ENCODE results near the gene IL17C.

IL17C gene

DNA sequence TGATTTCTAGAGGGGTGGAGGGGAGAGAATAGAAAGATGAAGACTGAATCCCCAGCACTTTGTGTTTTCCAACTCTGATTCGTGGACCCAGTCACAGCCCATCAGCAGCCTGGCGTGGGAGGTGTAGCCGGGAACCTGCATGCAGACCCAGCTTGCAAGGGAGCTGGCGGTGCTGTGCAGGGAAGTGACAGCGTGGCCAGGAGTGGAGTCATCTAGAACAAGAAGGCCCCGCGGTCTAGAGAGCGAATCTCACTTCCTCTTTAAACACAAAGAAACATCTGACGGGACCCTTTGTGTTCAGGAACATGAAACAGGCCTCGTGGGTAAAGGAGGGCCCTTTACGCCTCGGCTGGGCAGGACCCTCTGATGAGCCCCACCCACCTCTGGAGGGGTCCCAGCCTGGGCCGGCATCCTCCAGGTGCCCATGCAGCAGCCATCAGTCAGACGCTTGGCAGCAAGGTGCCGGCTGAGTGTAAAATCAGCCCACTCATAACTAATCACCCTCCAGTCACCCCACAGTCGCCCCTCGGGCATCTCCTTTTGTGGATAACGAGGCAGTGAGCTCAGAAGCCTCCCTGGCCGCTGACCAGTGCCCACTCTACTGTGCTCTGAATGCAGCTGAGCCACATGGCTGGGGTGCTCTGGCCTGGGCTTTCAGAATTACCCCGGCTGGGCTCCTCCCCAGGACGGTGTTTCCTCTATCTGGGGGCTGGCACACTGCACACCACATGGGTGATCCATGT lies 43.5 kb downstream of the IL17C start:
- no peaks in the 10 kb centered on the region for H3K79me2 ChIP-seq (ENCODE audit: insufficient read depth, low read length)
- peak overlapping the region; percentile 74 for H3K27ac ChIP-seq (ENCODE audit: low read depth, low read length, poor library complexity, severe bottlenecking)
- no peaks in the 10 kb centered on the region for H4K20me1 ChIP-seq (ENCODE audit: insufficient read depth, low read length)
- H3K36me3 ChIP-seq (ENCODE audit: insufficient read depth, low read length): no peaks in the 10 kb centered on the region
- no peaks in the 10 kb centered on the region for H3K9me3 ChIP-seq (ENCODE audit: low read length)
- no peak overlapping the region for H2AFZ ChIP-seq (ENCODE audit: low read length)
- peak overlapping the region; percentile 60 for H3K4me2 ChIP-seq (ENCODE audit: low read length)
- 0 out of 2 replicates have a peak, but pooled peaks cover 3% of the 10 kb centered on the region for H3F3A ChIP-seq (ENCODE audit: insufficient read depth, low read length)
- peak overlapping the region; percentile 39; the same call in 1 of the 2 replicates for H3K9ac ChIP-seq (ENCODE audit: low read length)
- peak overlapping the region; percentile 48 for H3K4me3 ChIP-seq (ENCODE audit: low read depth, low read length, poor library complexity, severe bottlenecking)
- no peaks in the 10 kb centered on the region for H3K9me2 ChIP-seq (ENCODE audit: low read depth, low read length)
- no peak for TF ChIP-seq EZH2 (IDR thresholded peaks at IDR 0.05; ENCODE audit: borderline replicate concordance, low read length)
- TF ChIP-seq CTCF (IDR thresholded peaks at IDR 0.05; ENCODE audit: low read length): no peak
- H3K4me1 ChIP-seq (ENCODE audit: insufficient read depth, low read length, severe bottlenecking): peaks cover 36% of the 10 kb centered on the region
- no peaks in the 10 kb centered on the region; the same call in 1 of the 2 replicates for H3K27me3 ChIP-seq (ENCODE audit: insufficient read depth, low read length)

DNA sequence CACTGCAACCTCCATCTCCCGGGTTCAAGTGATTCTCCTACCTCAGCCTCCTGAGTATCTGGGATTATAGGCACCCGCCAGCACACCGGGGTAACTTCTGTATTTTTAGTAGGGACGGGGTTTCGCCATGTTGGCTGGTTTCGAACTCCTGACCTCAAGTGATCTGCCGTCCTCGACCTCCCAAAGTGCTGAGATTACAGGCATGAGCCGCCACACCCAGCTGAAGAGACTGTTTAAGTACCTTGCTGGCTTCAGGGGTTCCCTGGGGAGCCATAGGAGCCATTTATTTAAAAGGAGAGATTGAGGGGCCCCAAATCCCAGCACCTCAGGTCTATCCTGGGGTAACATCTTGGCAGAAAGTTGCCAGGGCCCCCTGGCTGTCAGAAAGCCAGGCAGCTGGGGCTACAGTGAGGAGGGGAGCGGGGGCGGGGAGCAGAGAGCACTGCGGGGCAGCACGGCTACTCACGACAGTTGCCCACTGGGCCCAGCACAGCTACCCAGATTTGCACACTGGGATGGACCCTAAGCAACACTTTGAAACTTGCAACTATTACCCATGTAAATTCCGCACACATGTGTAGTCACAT lies 46.3 kb downstream of the IL17C start:
- TF ChIP-seq EZH2 (IDR thresholded peaks at IDR 0.05; ENCODE audit: borderline replicate concordance, low read length) (no peak), CTCF (IDR thresholded peaks at IDR 0.05; ENCODE audit: low read length) (no peak)
- Histone ChIP-seq H3K9ac (ENCODE audit: low read length) (no peak overlapping the region), H3K27me3 (ENCODE audit: insufficient read depth, low read length) (peaks cover 4% of the 10 kb centered on the region; the same call in 1 of the 2 replicates)

DNA sequence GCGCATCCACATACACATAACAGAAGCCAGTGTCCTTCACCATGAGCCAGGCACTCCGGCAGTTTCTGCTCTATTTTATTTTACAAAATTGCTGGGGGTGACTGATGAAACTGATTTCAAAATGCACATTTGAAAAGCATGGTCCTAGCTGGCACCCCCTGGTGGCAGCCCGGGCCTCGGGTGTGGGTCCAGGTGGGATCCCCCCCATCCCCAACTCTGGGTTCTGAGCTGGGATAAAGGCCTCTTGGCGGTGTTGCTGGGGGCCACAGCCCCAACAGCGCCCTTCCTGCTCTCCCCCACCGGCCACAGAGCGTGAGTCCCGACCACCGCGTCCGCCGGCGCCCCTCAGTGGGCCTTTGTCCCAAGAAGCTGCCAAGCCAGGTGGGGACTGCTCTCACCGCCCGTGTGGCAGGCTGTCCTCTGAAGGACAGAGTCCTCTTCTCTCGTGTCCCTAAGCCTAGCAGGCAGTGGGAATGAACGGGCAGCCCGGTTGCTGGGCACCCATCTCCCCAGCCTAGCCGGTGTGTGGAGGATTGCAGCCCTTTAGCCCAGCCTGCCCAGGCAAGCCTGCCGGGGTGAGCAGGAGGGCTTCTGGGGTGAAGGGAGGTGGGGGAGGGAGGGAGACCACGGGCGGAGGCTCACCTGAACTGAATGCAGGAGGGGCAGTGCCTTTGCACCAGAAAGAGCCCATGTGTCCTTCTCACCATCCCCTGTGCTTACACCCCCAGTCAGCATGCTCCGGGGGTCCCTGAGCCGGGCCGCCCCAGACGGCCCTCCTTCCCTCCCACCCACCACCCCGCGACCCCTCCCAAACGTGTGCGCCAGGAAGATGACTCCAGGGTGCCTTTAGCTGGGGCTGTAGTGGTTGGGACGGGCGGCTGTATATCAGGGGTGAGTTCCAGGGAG lies 47.0 kb downstream of the IL17C start:
- Histone ChIP-seq H3K9me2 (ENCODE audit: low read depth, low read length) (no peaks in the 10 kb centered on the region), H2AFZ (ENCODE audit: low read length) (no peak overlapping the region), H3K27ac (ENCODE audit: low read depth, low read length, poor library complexity, severe bottlenecking) (no peak overlapping the region), H3F3A (ENCODE audit: insufficient read depth, low read length) (0 out of 2 replicates have a peak, but pooled peaks cover 3% of the 10 kb centered on the region), H3K79me2 (ENCODE audit: insufficient read depth, low read length) (no peaks in the 10 kb centered on the region), H3K9ac (ENCODE audit: low read length) (peak overlapping the region; percentile 60; the same call in 1 of the 2 replicates), H3K36me3 (ENCODE audit: insufficient read depth, low read length) (no peaks in the 10 kb centered on the region), H3K4me1 (ENCODE audit: insufficient read depth, low read length, severe bottlenecking) (peaks cover 37% of the 10 kb centered on the region), H3K9me3 (ENCODE audit: low read length) (no peaks in the 10 kb centered on the region), H3K4me3 (ENCODE audit: low read depth, low read length, poor library complexity, severe bottlenecking) (peak overlapping the region; percentile 67), H3K4me2 (ENCODE audit: low read length) (peak overlapping the region; percentile 87), H4K20me1 (ENCODE audit: insufficient read depth, low read length) (no peaks in the 10 kb centered on the region), H3K27me3 (ENCODE audit: insufficient read depth, low read length) (peaks cover 6% of the 10 kb centered on the region; the same call in 1 of the 2 replicates)
- peak; percentile 81 for TF ChIP-seq CTCF (IDR thresholded peaks at IDR 0.05; ENCODE audit: low read length)
- no peak for TF ChIP-seq EZH2 (IDR thresholded peaks at IDR 0.05; ENCODE audit: borderline replicate concordance, low read length)

More for the DNA sequence above, 46.3 kb downstream of the IL17C start:
- no peaks in the 10 kb centered on the region for H3K9me2 ChIP-seq (ENCODE audit: low read depth, low read length)
- no peak overlapping the region for H3K27ac ChIP-seq (ENCODE audit: low read depth, low read length, poor library complexity, severe bottlenecking)
- H4K20me1 ChIP-seq (ENCODE audit: insufficient read depth, low read length): no peaks in the 10 kb centered on the region
- 0 out of 2 replicates have a peak, but pooled peaks cover 3% of the 10 kb centered on the region for H3F3A ChIP-seq (ENCODE audit: insufficient read depth, low read length)
- H2AFZ ChIP-seq (ENCODE audit: low read length): no peak overlapping the region
- peaks cover 37% of the 10 kb centered on the region for H3K4me1 ChIP-seq (ENCODE audit: insufficient read depth, low read length, severe bottlenecking)
- H3K36me3 ChIP-seq (ENCODE audit: insufficient read depth, low read length): no peaks in the 10 kb centered on the region
- H3K79me2 ChIP-seq (ENCODE audit: insufficient read depth, low read length): no peaks in the 10 kb centered on the region
- H3K4me3 ChIP-seq (ENCODE audit: low read depth, low read length, poor library complexity, severe bottlenecking): no peak overlapping the region
- H3K9me3 ChIP-seq (ENCODE audit: low read length): no peaks in the 10 kb centered on the region
- H3K4me2 ChIP-seq (ENCODE audit: low read length): no peak overlapping the region
